Measurements from ENCODE around the gene PDXP.

GRCh38 chr22:37686002-37686982 lies 27.8 kb downstream of the PDXP start, which contains the start of gene NOL12:
- TF ChIP-seq CTCF (IDR thresholded peaks at IDR 0.05; ENCODE audit: low read depth, low read length, missing input control) = no peak
- TF ChIP-seq TAF1 (conservative IDR thresholded peaks at IDR 0.05) = no peak
- peak; percentile 65 for TF ChIP-seq FOXA1 (IDR thresholded peaks at IDR 0.05)
- peak; percentile 93 to 97 for TF ChIP-seq GABPA (IDR thresholded peaks at IDR 0.05 in 1 of 2, conservative IDR thresholded peaks at IDR 0.05 in 1 of 2)
- no peak for TF ChIP-seq ZBTB33 (IDR thresholded peaks at IDR 0.05)

All from liver (tissue), 3 donors.